ENCODE measurements around the gene MNAT1. TPM values are rescaled to one million over a fixed set of nuclear protein-coding genes. Genes with fewer than 3 reads are reported as not detected.

MNAT1 gene
- polyA plus RNA-seq, 3 donors, result 4.1 to 5.8 (median 4.5) TPM

DNA sequence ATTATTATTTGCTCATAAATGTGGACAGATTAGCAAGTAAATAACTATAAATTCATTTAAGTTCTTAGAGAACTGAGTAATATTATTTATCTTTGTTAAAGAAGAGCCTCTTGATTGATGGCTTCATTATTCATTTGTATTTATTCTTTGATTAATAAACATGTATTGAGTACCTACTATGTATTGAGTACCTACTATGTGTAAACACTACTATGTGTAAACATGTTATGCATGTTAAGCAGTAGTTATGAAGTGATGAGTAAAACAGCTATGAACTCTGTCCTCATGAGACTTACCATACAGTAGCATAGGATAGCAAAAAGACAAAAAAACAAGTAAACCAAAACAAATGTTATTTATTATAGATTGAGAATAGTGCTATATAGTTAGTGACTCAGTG is 61.9 kb downstream of the MNAT1 start:
- Mint-ChIP-seq H3K27me3 (ENCODE audit: low read depth in 3 of 3) (peaks cover 0 to 2% (median 1%) of the 10 kb centered on the region in 3 donors), H3K9me3 (peaks cover 2 to 7% (median 4%) of the 10 kb centered on the region in 7 donors), H3K4me1 (no peaks in the 10 kb centered on the region), H3K36me3 (peaks cover 21 to 31% of the 10 kb centered on the region in 2 donors), H3K27ac (no peak overlapping the region), H3K4me3 (no peak overlapping the region)
- no peaks in the 10 kb centered on the region for H4K20me1 ChIP-seq (ENCODE audit: insufficient read depth, low read length)
- H3K9me3 ChIP-seq (replicated peaks in 1 of 2; ENCODE audit: control insufficient read depth in 1 of 2, insufficient read depth in 1 of 2, low read length in 2 of 2), result peaks cover 0 to 7% of the 10 kb centered on the region in 2 donors
- no peaks in the 10 kb centered on the region for H3K4me1 ChIP-seq (ENCODE audit: control insufficient read depth in 1 of 2, insufficient read depth in 2 of 2, low read length in 2 of 2)
- no peaks in the 10 kb centered on the region for H3K36me3 ChIP-seq (replicated peaks in 1 of 2; ENCODE audit: control insufficient read depth in 1 of 2, insufficient read depth in 2 of 2, low read length in 2 of 2)
- no peaks in the 10 kb centered on the region for H3K27me3 ChIP-seq (ENCODE audit: control insufficient read depth in 2 of 2, insufficient read depth in 2 of 2, low read length in 2 of 2)
- H3K4me3 ChIP-seq (replicated peaks in 1 of 3; ENCODE audit: low read depth in 2 of 3, low read length in 3 of 3), result no peak overlapping the region
- no peak overlapping the region for H2AFZ ChIP-seq (ENCODE audit: insufficient read depth, low read depth, low read length, poor library complexity, severe bottlenecking)
- no peak overlapping the region for H3K9ac ChIP-seq (ENCODE audit: insufficient read depth, low read length, poor library complexity, severe bottlenecking)
- no peaks in the 10 kb centered on the region for H3K79me2 ChIP-seq (ENCODE audit: insufficient read depth, low read length)
- DNase-seq, result no peak
- TF ChIP-seq, protein P1, sequence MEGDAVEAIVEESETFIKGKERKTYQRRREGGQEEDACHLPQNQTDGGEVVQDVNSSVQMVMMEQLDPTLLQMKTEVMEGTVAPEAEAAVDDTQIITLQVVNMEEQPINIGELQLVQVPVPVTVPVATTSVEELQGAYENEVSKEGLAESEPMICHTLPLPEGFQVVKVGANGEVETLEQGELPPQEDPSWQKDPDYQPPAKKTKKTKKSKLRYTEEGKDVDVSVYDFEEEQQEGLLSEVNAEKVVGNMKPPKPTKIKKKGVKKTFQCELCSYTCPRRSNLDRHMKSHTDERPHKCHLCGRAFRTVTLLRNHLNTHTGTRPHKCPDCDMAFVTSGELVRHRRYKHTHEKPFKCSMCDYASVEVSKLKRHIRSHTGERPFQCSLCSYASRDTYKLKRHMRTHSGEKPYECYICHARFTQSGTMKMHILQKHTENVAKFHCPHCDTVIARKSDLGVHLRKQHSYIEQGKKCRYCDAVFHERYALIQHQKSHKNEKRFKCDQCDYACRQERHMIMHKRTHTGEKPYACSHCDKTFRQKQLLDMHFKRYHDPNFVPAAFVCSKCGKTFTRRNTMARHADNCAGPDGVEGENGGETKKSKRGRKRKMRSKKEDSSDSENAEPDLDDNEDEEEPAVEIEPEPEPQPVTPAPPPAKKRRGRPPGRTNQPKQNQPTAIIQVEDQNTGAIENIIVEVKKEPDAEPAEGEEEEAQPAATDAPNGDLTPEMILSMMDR (IDR thresholded peaks at IDR 0.05), result no peak
- H3K27ac ChIP-seq (ENCODE audit: low read depth in 1 of 2, low read length in 2 of 2), result no peak overlapping the region
- no peak overlapping the region for H3K4me2 ChIP-seq (replicated peaks; ENCODE audit: extremely low read depth, low read length, poor library complexity, severe bottlenecking)
- intact Hi-C loops (cut with micrococcal nuclease), result no loop called here

DNA sequence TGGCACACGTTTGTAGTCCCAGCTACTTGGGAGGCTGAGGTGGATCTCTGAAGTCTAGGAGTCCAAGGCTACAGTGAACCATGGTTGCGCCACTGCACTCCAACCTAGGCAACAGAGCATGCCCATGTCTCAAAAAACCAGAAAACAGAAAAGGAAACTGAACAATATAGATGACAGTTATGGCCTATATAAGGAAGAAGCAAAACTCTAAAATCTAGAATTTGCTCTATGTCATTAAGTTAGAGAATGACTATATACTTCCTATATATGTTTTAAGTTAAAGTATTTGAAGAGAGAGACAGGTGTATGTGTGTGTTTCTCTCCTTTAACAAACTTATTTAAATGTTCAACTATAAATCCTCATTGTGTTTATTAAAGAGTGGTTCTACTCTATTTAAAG is 65.8 kb downstream of the MNAT1 start:
- no peak overlapping the region for H3K4me3 ChIP-seq (replicated peaks in 1 of 3; ENCODE audit: low read depth in 2 of 3, low read length in 3 of 3)
- no peak overlapping the region for H3K4me3 Mint-ChIP-seq
- no peak for DNase-seq
- no peak overlapping the region for H3K4me2 ChIP-seq (replicated peaks; ENCODE audit: extremely low read depth, low read length, poor library complexity, severe bottlenecking)
- H3K9me3 Mint-ChIP-seq, result peaks cover 0 to 4% (median 0%) of the 10 kb centered on the region in 7 donors
- H3K27ac ChIP-seq (ENCODE audit: low read depth in 1 of 2, low read length in 2 of 2), result no peak overlapping the region
- no peak overlapping the region for H2AFZ ChIP-seq (ENCODE audit: insufficient read depth, low read depth, low read length, poor library complexity, severe bottlenecking)
- H3K27ac Mint-ChIP-seq, result no peak overlapping the region
- no peaks in the 10 kb centered on the region for H3K4me1 Mint-ChIP-seq
- H3K27me3 ChIP-seq (ENCODE audit: control insufficient read depth in 2 of 2, insufficient read depth in 2 of 2, low read length in 2 of 2), result no peaks in the 10 kb centered on the region
- peaks cover 0 to 2% (median 2%) of the 10 kb centered on the region in 3 donors for H3K27me3 Mint-ChIP-seq (ENCODE audit: low read depth in 3 of 3)
- H3K36me3 Mint-ChIP-seq, result peaks cover 16 to 29% of the 10 kb centered on the region in 2 donors
- H4K20me1 ChIP-seq (ENCODE audit: insufficient read depth, low read length), result no peaks in the 10 kb centered on the region
- no peaks in the 10 kb centered on the region for H3K36me3 ChIP-seq (replicated peaks in 1 of 2; ENCODE audit: control insufficient read depth in 1 of 2, insufficient read depth in 2 of 2, low read length in 2 of 2)
- H3K79me2 ChIP-seq (ENCODE audit: insufficient read depth, low read length), result no peaks in the 10 kb centered on the region
- intact Hi-C loops (cut with micrococcal nuclease), result no loop called here
- TF ChIP-seq, protein P1 (IDR thresholded peaks at IDR 0.05), result no peak
- no peak overlapping the region for H3K9ac ChIP-seq (ENCODE audit: insufficient read depth, low read length, poor library complexity, severe bottlenecking)
- H3K4me1 ChIP-seq (ENCODE audit: control insufficient read depth in 1 of 2, insufficient read depth in 2 of 2, low read length in 2 of 2), result no peaks in the 10 kb centered on the region
- no peaks in the 10 kb centered on the region for H3K9me3 ChIP-seq (replicated peaks in 1 of 2; ENCODE audit: control insufficient read depth in 1 of 2, insufficient read depth in 1 of 2, low read length in 2 of 2)
- WGBS (ENCODE audit: insufficient coverage), result no CpG with 5 or more reads among the region's 2 CpGs

Measured in CD14-positive monocyte (primary cell).